ENCODE results near the gene CBR1. TPM values are rescaled to one million over a fixed set of nuclear protein-coding genes. Genes with fewer than 3 reads are reported as not detected.

CBR1 gene
- total RNA-seq, 4 donors from 2014 or later, result 83.3 to 155 (median 121) TPM

- DNase-seq (ENCODE audit: extremely low spot score), result no peak
- 86% methylated on average over 6 of the region's 6 CpGs for WGBS
- no peaks in the 10 kb centered on the region for H3K9me3 ChIP-seq
- H3K27ac ChIP-seq (replicated peaks in 1 of 4), result no peak overlapping the region
- intact Hi-C loops (cut with DNase I), result no loop called here
- TF ChIP-seq POLR2A (IDR thresholded peaks at IDR 0.05; ENCODE audit: low read depth) (no peak), POLR2AphosphoS5 (IDR thresholded peaks at IDR 0.05) (no peak), EP300 (IDR thresholded peaks at IDR 0.05) (no peak)
- TF ChIP-seq, protein P1, sequence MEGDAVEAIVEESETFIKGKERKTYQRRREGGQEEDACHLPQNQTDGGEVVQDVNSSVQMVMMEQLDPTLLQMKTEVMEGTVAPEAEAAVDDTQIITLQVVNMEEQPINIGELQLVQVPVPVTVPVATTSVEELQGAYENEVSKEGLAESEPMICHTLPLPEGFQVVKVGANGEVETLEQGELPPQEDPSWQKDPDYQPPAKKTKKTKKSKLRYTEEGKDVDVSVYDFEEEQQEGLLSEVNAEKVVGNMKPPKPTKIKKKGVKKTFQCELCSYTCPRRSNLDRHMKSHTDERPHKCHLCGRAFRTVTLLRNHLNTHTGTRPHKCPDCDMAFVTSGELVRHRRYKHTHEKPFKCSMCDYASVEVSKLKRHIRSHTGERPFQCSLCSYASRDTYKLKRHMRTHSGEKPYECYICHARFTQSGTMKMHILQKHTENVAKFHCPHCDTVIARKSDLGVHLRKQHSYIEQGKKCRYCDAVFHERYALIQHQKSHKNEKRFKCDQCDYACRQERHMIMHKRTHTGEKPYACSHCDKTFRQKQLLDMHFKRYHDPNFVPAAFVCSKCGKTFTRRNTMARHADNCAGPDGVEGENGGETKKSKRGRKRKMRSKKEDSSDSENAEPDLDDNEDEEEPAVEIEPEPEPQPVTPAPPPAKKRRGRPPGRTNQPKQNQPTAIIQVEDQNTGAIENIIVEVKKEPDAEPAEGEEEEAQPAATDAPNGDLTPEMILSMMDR (IDR thresholded peaks at IDR 0.05), result no peak
- H3K36me3 ChIP-seq, result no peaks in the 10 kb centered on the region
- no peak overlapping the region for H3K4me3 ChIP-seq
- peaks cover 0 to 41% (median 3%) of the 10 kb centered on the region in 4 donors for H3K27me3 ChIP-seq
- peaks cover 0 to 9% (median 8%) of the 10 kb centered on the region in 4 donors for H3K4me1 ChIP-seq
Observed at GRCh38 chr21:36100971-36101641, 31.3 kb downstream of the CBR1 start.

- H3K9me3 ChIP-seq, result no peaks in the 10 kb centered on the region
- intact Hi-C loops (cut with DNase I), result no loop called here
- no peak overlapping the region for H3K4me3 ChIP-seq
- H3K4me1 ChIP-seq, result peaks cover 0 to 9% (median 8%) of the 10 kb centered on the region in 4 donors
- TF ChIP-seq POLR2A (IDR thresholded peaks at IDR 0.05; ENCODE audit: low read depth), result no peak
- TF ChIP-seq, protein P1 (IDR thresholded peaks at IDR 0.05), result no peak
- TF ChIP-seq EP300 (IDR thresholded peaks at IDR 0.05), result no peak
- no peak for TF ChIP-seq POLR2AphosphoS5 (IDR thresholded peaks at IDR 0.05)
- no peak overlapping the region for H3K27ac ChIP-seq (replicated peaks in 1 of 4)
- no peak for DNase-seq (ENCODE audit: extremely low spot score)
- no peaks in the 10 kb centered on the region for H3K36me3 ChIP-seq
- H3K27me3 ChIP-seq, result peaks cover 0 to 37% (median 3%) of the 10 kb centered on the region in 4 donors
Observed at GRCh38 chr21:36103434-36103833, 33.6 kb downstream of the CBR1 start.

- DNase-seq (ENCODE audit: extremely low spot score), result no peak
- H3K4me3 ChIP-seq, result peak overlapping the region in 2 of 4 donors; percentile 7 to 19
Observed at GRCh38 chr21:36104317-36105300, 34.8 kb downstream of the CBR1 start.

DNA sequence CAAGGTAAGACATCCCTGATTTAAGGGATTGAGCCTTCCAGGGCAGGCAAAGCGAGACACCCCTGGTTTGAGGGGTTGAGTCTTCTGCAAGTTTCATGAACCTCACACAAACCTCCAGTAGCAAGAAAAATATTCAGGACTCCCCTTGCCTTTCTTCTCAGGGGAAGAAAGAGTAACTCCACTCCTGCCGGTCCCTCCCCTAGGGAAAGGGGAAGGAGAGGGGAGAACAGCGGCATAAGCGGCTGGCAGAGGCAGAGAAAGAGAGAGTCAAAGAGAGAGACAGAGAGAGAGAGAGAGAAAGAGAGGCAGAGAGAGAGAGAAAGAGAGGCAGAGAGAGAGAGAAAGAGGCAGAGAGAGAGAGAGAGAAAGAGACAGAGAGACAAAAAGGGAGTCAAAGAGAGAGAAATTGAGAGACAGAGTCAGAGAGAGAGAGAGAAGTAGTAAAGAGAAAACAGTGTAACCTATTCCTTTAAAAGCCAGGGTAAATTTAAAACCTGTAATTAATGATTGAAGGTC lies 35.6 kb downstream of the CBR1 start:
- Histone ChIP-seq H3K27me3 (peaks cover 0 to 28% (median 3%) of the 10 kb centered on the region in 4 donors), H3K36me3 (no peaks in the 10 kb centered on the region), H3K4me3 (peak overlapping the region in 1 of 4 donors; percentile 19), H3K4me1 (peaks cover 0 to 9% (median 8%) of the 10 kb centered on the region in 4 donors), H3K9me3 (no peaks in the 10 kb centered on the region), H3K27ac (replicated peaks in 1 of 4) (no peak overlapping the region)
- intact Hi-C loops (cut with DNase I), result no loop called here
- TF ChIP-seq POLR2AphosphoS5 (IDR thresholded peaks at IDR 0.05) (no peak), POLR2A (IDR thresholded peaks at IDR 0.05; ENCODE audit: low read depth) (no peak), EP300 (IDR thresholded peaks at IDR 0.05) (no peak)
- TF ChIP-seq, protein P1 (IDR thresholded peaks at IDR 0.05), result no peak
- no peak for DNase-seq (ENCODE audit: extremely low spot score)
- WGBS, result 67% methylated on average over 4 of the region's 4 CpGs

More at GRCh38 chr21:36104317-36105300, 34.8 kb downstream of the CBR1 start:
- no peak for TF ChIP-seq POLR2A (IDR thresholded peaks at IDR 0.05; ENCODE audit: low read depth)
- TF ChIP-seq POLR2AphosphoS5 (IDR thresholded peaks at IDR 0.05), result no peak
- TF ChIP-seq EP300 (IDR thresholded peaks at IDR 0.05), result no peak
- TF ChIP-seq, protein P1 (IDR thresholded peaks at IDR 0.05), result peak; percentile 43 to 56 (median 44)
- intact Hi-C loops (cut with DNase I), result no loop called here
- no peaks in the 10 kb centered on the region for H3K9me3 ChIP-seq
- 33% methylated on average over 28 of the region's 29 CpGs for WGBS
- H3K4me1 ChIP-seq, result peaks cover 0 to 9% (median 8%) of the 10 kb centered on the region in 4 donors
- no peak overlapping the region for H3K27ac ChIP-seq (replicated peaks in 1 of 4)
- peaks cover 0 to 28% (median 3%) of the 10 kb centered on the region in 4 donors for H3K27me3 ChIP-seq
- no peaks in the 10 kb centered on the region for H3K36me3 ChIP-seq
